ENCODE measurements around the gene ZNF33A.
"Not testable (repeated sequence)": the region's sequence is repeated elsewhere in the genome, so short reads cannot be mapped to it uniquely, and the experiment has no call there.

Gene ZNF33A

GRCh38 chr10:37991655-37992054, 18.8 kb upstream of the ZNF33A start:
- no peak for DNase-seq (ENCODE audit: low read depth in 2 of 2)
- no peak for TF ChIP-seq CTCF (IDR thresholded peaks at IDR 0.05; ENCODE audit: low read depth, low read length)
- no peak overlapping the region for H3K4me3 ChIP-seq (replicated peaks in 1 of 2; ENCODE audit: low read depth in 2 of 2, low read length in 2 of 2)

- DNase-seq (ENCODE audit: low read depth in 2 of 2), result peak in 1 of 2 donors; percentile 9
- no peak for TF ChIP-seq CTCF (IDR thresholded peaks at IDR 0.05; ENCODE audit: low read depth, low read length)
- H3K4me3 ChIP-seq (replicated peaks in 1 of 2; ENCODE audit: low read depth in 2 of 2, low read length in 2 of 2), result no peak overlapping the region
These were observed 18.4 kb upstream of the ZNF33A start for GRCh38 chr10:37992083-37992482.

GRCh38 chr10:37998920-37999319, 11.6 kb upstream of the ZNF33A start:
- DNase-seq (ENCODE audit: low read depth in 2 of 2); H3K4me3 ChIP-seq (replicated peaks in 1 of 2; ENCODE audit: low read depth in 2 of 2, low read length in 2 of 2): not testable (repeated sequence)

GRCh38 chr10:38000474-38000873, 10.0 kb upstream of the ZNF33A start:
- DNase-seq (ENCODE audit: low read depth in 2 of 2); H3K4me3 ChIP-seq (replicated peaks in 1 of 2; ENCODE audit: low read depth in 2 of 2, low read length in 2 of 2): not testable (repeated sequence)

- no peak for TF ChIP-seq CTCF (IDR thresholded peaks at IDR 0.05; ENCODE audit: low read depth, low read length)
- DNase-seq (ENCODE audit: low read depth in 2 of 2), result no peak
These were observed 7.4 kb upstream of the ZNF33A start for GRCh38 chr10:38003026-38003425.

GRCh38 chr10:38003588-38003987, 6.9 kb upstream of the ZNF33A start:
- no peak overlapping the region for H3K4me3 ChIP-seq (replicated peaks in 1 of 2; ENCODE audit: low read depth in 2 of 2, low read length in 2 of 2)
- DNase-seq (ENCODE audit: low read depth in 2 of 2), result no peak
- TF ChIP-seq CTCF (IDR thresholded peaks at IDR 0.05; ENCODE audit: low read depth, low read length), result no peak

More at GRCh38 chr10:38003026-38003425, 7.4 kb upstream of the ZNF33A start:
- H3K4me3 ChIP-seq (replicated peaks in 1 of 2; ENCODE audit: low read depth in 2 of 2, low read length in 2 of 2), result no peak overlapping the region

GRCh38 chr10:38007551-38007950, 2.9 kb upstream of the ZNF33A start:
- no peak overlapping the region for H3K4me3 ChIP-seq (replicated peaks in 1 of 2; ENCODE audit: low read depth in 2 of 2, low read length in 2 of 2)
- DNase-seq (ENCODE audit: low read depth in 2 of 2), result no peak
- TF ChIP-seq CTCF (IDR thresholded peaks at IDR 0.05; ENCODE audit: low read depth, low read length), result no peak

- TF ChIP-seq CTCF (IDR thresholded peaks at IDR 0.05; ENCODE audit: low read depth, low read length), result no peak
- H3K4me3 ChIP-seq (replicated peaks in 1 of 2; ENCODE audit: low read depth in 2 of 2, low read length in 2 of 2), result no peak overlapping the region
- no peak for DNase-seq (ENCODE audit: low read depth in 2 of 2)
These were observed 2.5 kb upstream of the ZNF33A start for GRCh38 chr10:38007991-38008390.

Data from cardiac fibroblast (primary cell).